DMS114 treated with DMSO at 0.1 percent for 48 hours (cell line): Measurements from ENCODE around the gene SAP30BP.

Source experiments
- DNase-seq: peaks from one replicate; lab custom pipeline; 2025; ENCODE audit not compliant: unreplicated experiment; lab: John Stamatoyannopoulos, UW

Gene SAP30BP

GRCh38 chr17:75666959-75667790 lies at the start of gene SAP30BP, which contains the start of gene RECQL5:
Gene SAP30BP, plus strand, starts transcription at chr17:75667338. Its CDS starts 35 bp downstream, at chr17:75667373.
Gene RECQL5, minus strand, starts transcription at chr17:75667154. Its CDS starts 597 bp downstream, at chr17:75666557.
- DNase-seq: peak; percentile 94

GRCh38 chr17:75617675-75618074 lies 49.5 kb upstream of the SAP30BP start:
- DNase-seq: no peak

GRCh38 chr17:75619506-75620431 lies 47.4 kb upstream of the SAP30BP start:
- no peak for DNase-seq

- no peak for DNase-seq
These were observed 45.6 kb upstream of the SAP30BP start for GRCh38 chr17:75621489-75621888.

- no peak for DNase-seq
These were observed 45.1 kb upstream of the SAP30BP start for GRCh38 chr17:75622076-75622475.

GRCh38 chr17:75622771-75623273 lies 44.3 kb upstream of the SAP30BP start:
- no peak for DNase-seq

- DNase-seq: no peak
These were observed 43.8 kb upstream of the SAP30BP start for GRCh38 chr17:75623386-75623785.

GRCh38 chr17:75624021-75624420 lies 43.1 kb upstream of the SAP30BP start:
- no peak for DNase-seq

GRCh38 chr17:75624714-75625345 lies 42.3 kb upstream of the SAP30BP start:
- no peak for DNase-seq

- no peak for DNase-seq
These were observed 41.2 kb upstream of the SAP30BP start for GRCh38 chr17:75625813-75626486.

GRCh38 chr17:75626496-75627038 lies 40.6 kb upstream of the SAP30BP start:
- no peak for DNase-seq

- no peak for DNase-seq
These were observed 40.0 kb upstream of the SAP30BP start for GRCh38 chr17:75627094-75627493.

GRCh38 chr17:75628425-75628824 lies 38.7 kb upstream of the SAP30BP start:
- no peak for DNase-seq

GRCh38 chr17:75629157-75629556 lies 38.0 kb upstream of the SAP30BP start:
- DNase-seq: no peak

- no peak for DNase-seq
These were observed 36.8 kb upstream of the SAP30BP start for GRCh38 chr17:75630071-75630917.

- DNase-seq: no peak
These were observed 35.8 kb upstream of the SAP30BP start for GRCh38 chr17:75631353-75631752.

GRCh38 chr17:75632428-75632827 lies 34.7 kb upstream of the SAP30BP start:
- no peak for DNase-seq

- DNase-seq: peak; percentile 23
These were observed 34.2 kb upstream of the SAP30BP start, which contains the start of gene SMIM5 for GRCh38 chr17:75632863-75633485. Gene SMIM5, plus strand, starts transcription at chr17:75633434. Its CDS starts 6,768 bp downstream, at chr17:75640202.
